Measurements from ENCODE around the gene ACBD5.
"Not testable (repeated sequence)": the region's sequence is repeated elsewhere in the genome, so short reads cannot be mapped to it uniquely, and the experiment has no call there.

The ACBD5 gene

DNA sequence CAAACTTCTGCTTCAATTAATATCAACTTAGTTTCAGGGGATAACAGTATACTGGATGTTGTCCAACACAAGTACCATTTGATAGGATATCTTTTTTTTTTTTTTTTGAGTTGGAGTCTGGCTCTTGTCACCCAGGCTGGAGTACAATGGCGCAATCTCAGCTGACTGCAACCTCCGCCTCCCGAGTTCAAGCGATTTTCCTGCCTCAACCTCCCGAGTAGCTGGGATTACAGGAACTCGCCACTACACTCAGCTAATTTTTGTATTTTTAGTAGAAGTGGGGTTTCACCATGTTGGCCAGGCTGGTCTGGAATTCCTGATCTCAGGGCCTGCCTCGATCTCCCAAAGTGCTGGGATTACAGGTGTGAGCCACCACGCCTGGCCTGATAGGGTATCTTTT, 3.1 kb downstream of the ACBD5 start:
- not testable (repeated sequence) for DNase-seq

DNA sequence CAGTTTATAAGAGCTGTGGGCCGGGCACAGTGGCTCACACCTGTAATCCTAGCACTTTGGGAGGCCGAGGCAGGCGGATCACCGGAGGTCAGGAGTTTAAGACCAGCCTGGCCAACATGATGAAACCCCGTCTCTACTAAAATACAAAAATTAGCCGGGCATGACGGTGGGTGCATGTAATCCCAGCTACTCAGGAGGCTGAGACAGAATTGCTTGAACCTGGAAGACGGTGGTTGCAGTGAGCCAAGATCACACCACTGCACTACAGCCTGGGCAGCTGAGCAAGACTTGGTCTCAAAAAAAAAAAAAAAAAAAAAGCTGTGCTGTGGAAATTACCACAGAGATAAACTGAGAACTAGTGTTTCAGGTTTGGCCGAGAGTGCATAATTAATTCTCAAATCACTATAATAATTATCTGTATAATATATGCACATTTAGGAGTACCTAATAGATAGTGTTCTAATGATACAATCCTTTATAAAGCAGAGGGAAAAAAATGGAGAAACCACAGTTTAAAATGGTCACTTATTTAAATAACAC, 3.9 kb downstream of the ACBD5 start:
- not testable (repeated sequence) for DNase-seq

DNA sequence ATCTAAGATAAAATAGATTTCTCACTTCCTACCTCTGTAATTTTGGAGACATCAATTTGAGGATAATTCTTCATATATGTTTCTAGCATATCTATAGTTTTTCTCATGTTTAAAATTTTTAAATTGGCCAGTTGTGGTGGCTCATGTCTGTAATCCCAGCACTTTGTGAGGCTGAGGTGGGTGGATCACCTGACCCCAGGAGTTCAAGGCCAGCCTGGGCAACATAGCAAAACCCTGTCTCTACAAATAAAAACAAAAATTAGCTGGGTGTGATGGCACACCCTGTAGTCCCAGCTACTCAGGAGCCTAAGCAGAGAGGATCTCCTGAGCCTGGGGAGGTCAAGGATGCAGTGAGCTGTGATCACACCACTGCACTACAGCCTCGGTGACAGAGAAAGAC, 4.9 kb downstream of the ACBD5 start:
- DNase-seq = no peak

DNA sequence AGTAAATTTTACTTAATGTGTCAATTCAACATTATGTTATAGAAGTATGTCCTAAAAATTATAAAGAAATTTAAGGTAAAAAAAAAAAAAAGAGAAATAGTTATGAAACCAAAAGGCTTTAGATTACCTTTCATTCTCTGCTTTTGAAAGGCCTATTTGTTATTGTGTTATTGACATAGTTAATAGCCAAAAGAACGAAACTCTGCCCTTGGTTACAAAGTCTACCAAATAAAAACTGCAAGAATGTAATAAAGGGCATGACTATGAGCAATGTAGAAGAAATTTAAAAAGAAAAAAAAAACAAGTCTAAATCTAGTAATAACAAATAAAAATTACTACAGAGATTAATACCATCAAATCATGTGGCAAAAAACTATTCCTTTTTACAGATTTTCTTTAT, 10.6 kb downstream of the ACBD5 start:
- DNase-seq = no peak

DNA sequence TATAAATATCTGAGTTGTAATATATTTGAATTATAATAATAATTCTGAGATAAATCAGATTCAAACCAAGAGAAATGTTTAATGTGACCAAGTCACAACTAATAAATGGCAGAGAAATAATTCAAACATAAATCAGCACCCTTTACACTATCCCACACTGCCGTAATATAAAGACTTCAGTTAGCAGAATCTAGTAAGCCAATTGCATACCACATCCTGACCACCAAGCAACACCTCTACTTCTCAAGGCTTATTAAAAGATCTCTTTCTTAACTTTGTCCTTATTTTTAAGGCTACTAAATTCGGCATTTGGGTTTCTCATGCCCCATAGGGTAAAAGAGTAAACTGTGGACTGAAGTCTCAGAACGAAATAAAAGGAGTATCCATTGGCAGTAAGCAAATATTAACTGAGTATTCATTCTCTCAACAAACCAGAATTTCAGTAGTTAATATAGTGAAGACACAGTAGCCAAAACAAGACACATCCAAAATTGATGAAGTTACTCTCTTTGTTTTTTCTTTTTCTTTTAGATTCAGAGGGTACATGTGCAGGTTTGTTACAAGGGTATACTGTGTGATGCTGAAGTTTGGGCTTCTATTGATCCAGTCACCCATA, 14.8 kb downstream of the ACBD5 start:
- no peak for DNase-seq

DNA sequence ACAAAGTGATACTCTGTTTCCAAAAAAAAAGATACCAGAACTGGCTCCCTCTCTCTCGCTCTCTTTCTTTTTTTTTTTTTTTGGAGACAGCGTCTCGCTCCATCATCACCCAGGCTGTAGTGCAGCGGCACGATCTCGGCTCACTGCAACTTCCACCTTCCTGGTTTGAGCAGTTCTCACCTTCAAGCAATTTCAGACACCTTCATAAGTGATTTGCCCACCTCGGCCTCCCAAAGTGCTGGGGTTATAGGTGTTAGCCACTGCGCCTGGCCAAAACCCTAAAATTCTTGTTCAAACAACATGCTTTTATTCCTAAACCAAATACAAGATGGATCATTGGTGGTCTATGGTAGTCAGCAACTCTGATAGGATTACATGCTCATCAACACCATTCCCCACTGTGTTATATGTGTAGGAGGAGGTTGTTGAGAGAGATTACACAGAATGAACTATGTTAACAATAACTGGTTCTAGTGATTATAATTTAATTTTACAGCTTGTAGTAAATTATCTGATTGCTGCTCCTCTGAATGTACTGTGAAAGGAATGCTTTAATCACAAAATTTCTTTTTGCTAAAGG, 15.5 kb downstream of the ACBD5 start:
- no peak for DNase-seq

DNA sequence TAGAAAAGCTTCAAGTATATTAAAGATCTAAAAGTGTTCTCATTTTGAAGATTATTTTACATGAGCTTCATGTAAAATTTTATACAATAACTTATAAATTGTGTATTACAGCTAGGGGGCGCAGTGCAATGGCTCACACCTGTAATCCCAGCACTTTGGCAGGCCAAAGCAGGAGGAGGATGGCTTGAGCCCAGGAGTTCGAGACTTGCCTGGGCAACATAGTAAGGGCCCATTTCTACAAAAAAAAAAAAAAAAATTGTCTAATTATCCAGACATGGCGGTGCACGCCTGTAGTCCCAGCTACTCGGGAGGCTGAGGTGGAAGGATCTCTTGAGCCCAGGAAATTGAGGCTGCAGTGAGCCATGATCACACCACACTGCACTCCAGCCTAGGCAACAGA, 16.6 kb downstream of the ACBD5 start:
- peak; percentile 38 for DNase-seq

DNA sequence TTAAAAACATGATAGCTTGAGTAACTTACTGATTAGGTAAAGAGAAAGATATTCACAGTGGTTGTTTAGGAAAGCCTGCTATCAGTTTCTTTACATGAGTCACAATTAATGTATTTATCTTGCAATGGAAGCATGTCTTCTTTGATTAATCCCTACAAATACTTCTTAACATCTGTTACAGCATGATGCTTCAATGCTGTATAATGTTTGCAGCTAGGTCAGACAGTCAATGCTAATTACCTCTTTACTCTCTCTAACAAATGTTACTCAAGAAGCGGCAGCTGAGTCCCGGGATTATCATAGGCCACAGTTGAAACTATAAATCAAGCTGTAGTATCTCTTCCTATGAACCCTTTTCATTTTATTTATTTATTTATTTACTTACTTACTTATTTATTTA, 33.2 kb downstream of the ACBD5 start:
- DNase-seq = no peak

DNA sequence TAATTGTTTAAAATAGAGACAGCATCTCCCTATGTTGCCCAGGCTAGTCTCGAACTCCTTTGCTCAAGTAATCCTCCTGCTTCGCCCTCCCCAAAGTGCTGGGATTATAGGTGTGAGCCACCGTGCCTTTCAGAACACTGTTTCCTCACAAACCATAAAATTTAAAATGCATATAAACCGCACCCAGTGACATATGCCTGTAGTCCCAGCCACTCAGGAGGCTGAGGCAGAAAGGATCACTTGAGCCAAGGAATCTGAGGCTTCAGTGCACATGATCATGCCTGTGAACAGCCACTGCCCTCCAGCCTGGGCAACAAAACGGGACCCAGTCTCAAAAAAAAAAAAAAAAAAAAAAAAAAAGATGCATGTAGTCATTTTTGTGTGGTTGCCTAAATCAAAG, 36.8 kb downstream of the ACBD5 start:
- DNase-seq = no peak

DNA sequence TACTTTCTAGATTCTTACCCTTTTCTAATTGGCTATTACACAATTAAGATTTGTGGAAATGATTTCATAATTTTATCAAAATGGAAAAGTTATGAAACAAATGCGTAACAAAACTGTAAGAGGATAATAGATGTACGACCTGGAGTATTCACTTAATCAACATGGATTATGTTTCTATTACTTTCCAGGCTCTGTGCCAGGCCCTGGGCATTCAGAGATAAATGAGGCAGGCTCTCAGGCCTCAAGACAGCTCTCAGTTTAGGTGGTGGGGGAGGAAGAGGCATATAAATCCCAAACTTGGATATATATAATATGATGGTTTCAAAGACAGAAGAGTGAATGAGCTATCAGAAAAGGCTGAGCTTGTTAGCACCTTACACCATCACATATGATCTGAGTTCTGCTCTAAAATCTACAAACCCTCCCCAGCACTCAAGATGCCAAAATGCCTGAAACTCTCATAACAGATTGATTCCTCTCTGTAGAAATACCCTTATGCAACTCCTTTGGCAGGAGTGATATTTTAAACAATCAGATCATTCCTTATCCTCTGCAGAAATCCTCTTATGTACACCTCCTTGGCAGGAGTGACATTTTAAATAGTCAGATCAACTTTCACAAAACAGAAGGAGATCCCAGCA, 42.5 kb downstream of the ACBD5 start:
- no peak for DNase-seq

DNA sequence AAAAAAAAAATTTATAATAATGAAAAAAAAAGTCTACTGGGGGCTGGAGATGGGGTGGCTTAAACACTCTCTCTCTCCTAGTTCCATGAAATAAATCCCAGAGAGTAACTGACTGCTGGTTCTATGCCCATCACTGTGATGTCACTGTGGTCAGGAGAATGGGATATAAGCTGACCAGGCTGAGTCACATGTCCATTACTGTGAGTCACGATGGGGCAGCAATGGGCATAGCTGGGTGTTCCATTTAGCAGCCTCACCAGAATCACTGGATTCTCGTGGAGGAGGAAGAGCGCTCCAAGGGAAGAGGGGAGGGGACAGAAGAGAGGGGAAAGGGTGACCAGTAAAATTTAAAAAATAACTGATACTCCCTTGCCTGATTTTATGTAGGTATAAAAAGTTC, 48.3 kb downstream of the ACBD5 start:
- no peak for DNase-seq

DNA sequence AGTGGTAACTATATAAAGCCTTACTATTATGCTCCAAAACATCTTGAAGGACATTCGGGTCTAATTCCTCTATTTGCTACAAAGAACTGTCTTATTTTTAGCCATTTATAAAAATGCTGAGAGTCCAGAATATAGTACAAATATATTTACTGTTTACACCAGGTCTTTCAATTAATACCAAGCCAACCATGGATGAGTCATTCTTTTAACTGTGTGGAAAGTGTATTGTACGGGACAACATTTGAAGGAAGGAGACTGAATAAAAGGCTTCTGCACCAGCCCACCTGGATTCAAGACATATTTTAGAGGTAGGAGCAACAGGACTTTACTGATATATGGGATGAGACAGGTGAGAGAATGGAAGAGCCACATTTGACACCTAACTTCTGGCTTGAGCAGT, 50.1 kb downstream of the ACBD5 start:
- no peak for DNase-seq

DNA sequence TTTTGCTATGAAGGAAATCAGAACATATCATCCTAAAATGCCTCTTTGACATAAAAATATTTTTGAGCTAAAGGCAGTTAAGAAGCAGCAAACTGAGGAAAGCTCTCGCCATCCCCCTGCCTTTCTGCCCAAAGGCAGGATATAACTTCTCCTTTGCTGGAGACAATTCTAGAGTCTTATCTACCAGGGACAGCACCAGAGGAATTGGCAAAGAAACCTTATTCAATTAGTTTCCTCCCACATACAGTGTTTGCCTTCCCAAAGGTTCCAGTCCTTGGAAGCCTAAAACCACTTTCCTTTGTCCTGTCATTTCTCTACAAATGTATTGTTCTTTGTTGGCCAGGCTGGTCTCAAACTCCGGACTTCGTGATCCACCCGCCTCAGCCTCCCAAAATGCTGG, 51.7 kb downstream of the ACBD5 start:
- no peak for DNase-seq

DNA sequence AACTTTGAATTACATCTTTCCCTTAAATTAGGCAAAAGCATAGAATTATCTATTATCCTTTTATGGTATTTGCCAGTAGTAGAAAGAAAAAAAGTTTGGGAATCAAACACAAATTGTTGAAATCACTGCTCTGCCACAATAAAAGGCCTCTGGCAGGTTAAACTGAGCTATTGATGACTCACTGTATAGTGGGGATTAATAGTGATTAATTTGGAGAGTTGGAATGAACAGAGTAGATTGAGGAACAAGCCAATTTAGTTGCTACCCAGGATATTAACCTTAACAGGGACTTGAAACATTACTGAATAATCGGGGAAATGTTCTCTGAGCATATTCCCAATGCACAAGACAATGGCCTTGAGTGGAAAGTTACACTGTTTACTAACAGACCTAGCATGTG, 52.3 kb downstream of the ACBD5 start:
- DNase-seq = no peak

DNA sequence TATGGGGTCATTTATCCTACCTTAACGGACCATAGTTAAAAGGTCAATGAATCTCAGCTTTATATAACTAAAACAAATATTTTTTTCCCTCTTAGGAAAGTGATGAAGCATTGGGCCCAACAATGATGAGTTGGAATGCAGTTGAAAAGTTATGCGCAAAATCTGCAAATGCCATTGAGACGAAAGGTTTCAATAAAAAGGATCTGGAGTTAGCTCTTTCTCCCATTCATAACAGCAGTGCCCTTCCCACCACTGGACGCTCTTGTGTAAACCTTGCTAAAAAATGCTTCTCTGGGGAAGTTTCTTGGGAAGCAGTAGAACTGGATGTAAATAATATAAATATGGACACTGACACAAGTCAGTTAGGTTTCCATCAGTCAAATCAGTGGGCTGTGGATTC, 70.7 kb downstream of the ACBD5 start:
- DNase-seq = no peak

DNA sequence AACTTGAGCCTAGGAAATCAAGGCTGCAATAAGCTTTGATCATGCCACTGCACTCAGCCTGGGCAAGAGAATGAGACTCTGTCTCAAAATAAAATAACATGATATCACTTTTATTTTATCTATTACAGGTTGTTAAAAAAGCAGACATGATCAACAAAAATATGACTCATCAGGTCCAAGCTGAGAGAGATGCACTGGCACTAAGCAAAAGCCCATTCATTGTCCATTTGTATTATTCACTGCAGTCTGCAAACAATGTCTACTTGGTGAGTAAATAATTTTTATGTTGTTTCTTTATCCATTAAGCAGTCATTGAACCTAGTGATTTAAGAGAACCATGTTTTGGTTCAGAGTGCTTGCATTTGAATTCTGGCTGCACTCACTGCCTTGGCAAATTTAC, 82.2 kb downstream of the ACBD5 start:
- no peak for DNase-seq

DNA sequence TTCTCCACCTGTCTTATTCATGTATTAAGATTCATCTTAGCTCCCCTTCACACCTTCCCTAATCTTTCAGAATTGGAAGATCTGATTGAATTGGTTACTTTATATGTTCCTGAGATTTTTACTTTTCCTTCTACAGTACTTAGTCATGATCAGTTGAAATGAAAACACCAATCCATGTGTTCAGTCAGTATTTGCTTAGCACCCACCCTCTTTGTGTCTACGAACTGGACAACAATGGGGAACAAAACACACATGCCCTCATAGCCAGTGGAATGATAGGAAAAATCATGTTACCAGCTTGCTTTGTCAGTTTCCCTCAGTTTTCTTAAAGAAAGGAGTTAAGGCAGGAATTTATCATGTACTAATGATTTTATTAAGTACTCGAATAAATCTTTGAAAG, 83.4 kb downstream of the ACBD5 start:
- DNase-seq = no peak

DNA sequence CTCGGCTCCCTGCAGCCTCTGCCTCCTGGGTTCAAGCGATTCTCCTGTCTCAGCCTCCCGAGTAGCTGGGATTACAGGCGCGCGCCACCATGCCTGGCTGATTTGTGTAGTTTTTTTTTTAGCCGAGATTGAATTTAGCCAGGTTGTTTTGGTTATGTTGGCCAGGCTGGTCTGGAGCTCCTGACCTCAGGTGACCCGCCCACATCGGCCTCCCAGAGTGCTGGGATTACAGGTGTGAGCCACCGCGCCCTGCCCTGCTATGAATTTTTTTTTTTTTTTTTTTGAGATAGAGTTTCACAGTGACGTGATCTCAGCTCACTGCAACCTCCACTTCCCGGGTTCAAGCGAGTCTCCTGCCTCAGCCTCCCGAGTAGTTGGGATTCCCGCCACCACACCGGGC, 84.0 kb downstream of the ACBD5 start:
- DNase-seq = not testable (repeated sequence)

DNA sequence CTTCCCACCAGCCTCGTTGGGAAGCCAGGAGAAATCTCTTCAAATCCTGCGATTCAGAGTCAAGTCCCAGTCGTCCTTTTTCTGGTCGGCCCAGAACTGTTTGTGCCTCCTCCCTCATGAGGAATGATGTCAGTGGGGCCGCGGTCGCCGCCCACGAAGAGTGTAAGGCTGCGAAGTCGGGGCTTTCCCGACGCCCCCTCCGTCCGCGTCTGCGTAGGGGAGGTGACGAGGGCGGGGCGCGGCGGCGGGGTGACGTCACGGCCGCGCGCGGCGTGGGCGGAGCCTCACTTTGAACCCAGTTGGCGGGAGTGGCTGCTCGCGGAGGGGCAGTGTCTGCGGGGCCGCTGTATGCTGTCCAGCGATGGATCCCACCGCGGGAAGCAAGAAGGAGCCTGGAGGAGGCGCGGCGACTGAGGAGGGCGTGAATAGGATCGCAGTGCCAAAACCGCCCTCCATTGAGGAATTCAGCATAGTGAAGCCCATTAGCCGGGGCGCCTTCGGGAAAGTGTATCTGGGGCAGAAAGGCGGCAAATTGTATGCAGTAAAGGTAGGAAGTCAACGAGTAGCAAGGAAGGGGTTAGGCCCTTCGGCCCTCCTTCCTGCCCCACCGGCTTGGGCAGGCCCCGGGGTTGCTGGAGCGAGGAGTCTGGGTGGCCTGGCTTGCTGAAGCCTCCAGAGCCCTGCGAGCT, 85.4 kb downstream of the ACBD5 start, which contains the start of gene MASTL:
MASTL (plus strand) TSS at position 287 of the 689 bp plus-strand sequence; CDS start at position 362, 75 bp downstream.
- peak; percentile 90 for DNase-seq

DNA sequence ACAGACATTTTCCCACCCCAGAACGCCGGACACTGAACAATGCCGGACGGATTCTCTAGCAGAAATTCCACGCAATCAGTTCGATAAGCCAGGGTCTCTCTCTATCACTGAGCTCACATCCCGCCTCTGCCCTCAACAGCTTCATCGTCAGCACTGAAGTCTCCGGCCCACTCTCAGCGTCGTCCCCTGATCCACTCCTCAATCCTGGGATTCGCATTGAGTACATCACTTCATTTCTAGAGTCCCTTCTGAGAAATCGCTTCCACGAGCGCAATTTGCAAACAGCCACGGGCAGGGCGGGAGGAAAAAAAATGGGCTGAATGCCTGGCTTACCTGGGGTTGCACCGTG, 86.8 kb downstream of the ACBD5 start:
- DNase-seq = no peak

DNA sequence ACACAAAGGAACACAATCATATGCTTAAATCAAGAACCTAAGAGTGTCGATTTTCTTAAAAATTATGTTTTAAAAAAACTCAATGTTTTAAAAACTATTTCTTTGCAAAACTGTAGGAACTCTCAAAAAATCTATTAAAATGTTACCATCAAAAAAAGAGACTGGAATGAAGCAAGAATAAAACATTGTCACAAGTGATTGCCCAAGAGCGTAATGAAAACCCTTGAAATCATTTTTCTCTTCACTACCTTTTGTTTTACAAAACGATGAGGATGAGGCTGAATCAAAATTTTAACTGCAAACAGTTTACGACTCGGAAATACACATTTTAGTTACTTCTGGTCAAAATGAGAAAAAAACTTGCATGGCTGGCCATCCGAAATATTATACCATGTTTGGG, 87.3 kb downstream of the ACBD5 start:
- DNase-seq = no peak

DNA sequence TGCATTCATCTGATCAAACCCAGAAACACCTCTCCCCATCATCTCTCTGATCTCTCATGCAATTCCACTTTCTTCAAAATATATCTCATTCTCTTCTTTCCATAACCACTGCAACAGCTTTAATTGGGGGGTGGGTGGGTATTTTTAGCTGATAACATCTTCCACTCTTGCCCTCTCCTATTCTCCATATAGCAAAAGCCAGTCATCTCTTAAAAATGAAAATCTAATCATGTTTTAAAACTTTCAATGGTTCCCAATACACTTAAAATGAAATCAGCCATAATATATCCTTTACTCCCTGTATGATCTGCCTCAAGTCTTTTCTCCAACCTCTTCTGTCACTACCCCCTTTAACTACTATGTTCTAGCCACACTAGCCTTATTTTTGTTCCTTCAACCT, 87.9 kb downstream of the ACBD5 start:
- no peak for DNase-seq

DNA sequence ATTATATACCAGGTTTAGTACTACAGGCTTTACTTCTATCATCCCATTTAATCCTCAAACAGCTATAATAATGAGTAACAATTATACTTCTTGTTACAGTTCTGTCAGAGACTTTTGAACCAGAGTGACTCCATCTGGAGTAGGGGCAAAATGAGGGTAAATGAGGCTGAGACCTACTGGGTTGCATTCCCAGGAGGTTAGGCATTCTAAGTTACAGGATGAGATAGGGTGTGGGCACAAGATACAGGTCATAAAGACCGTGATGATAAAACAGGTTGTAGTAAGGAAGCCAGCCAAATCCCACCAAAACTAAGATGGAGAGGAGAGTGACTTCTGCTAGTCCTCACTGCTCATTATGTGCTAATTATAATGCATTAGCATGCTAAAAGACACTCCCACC, 90.3 kb downstream of the ACBD5 start:
- no peak for DNase-seq

DNA sequence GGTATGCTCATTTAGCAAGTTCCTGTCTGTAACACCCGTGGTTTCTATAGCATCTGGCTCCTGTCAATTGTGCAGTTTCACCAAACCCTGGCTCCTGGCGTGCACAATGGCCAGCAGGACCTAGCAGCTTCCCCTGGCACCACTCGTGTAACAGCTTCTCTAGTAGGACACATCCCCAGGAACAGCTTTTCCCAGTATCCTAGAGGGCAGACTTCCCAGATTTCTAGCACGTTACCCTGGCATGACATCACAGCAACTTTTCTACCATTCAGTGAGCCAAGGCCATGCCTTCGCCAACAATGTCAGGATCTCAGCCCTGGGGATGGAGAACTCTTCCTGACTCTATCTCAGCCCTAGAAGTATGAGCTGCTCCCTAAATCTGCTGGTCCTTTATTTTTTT, 92.9 kb downstream of the ACBD5 start:
- DNase-seq = no peak

Measured in activated T-cell treated with anti-CD3 and anti-CD28 coated beads for 4 hours (primary cell).